Spleen (tissue), 11 donors: Measurements from ENCODE around the gene EVA1C. TPM values are rescaled to one million over a fixed set of nuclear protein-coding genes. Genes with fewer than 3 reads are reported as not detected.
"Not testable (repeated sequence)": the region's sequence is repeated elsewhere in the genome, so short reads cannot be mapped to it uniquely, and the experiment has no call there.

Source experiments
- DNase-seq: peaks from one replicate; pipeline ENCODE4 v3.0.0-alpha.2; 2020
- H3K27ac ChIP-seq, 8 donors: fragments of 200-600 bp; sonication (generic) in 7 of 8; 1 replicate in 4 of 8; 2 replicates in 4 of 8; pipeline versions ENCODE4 v1.5.0 to v1.8.0; 2016 to 2021; ENCODE audit warnings: inconsistent platforms in 4 of 8, mild to moderate bottlenecking in 4 of 8, moderate library complexity in 1 of 8
- H3K27me3 ChIP-seq, 7 donors: fragments of 200-600 bp; sonication (generic) in 6 of 7; replicated peaks in 1 of 7; 1 replicate in 4 of 7; 2 replicates in 3 of 7; pipeline versions ENCODE4 v1.5.0 to v1.8.0; 2016 to 2021; ENCODE audit warnings: inconsistent platforms in 3 of 7, mild to moderate bottlenecking in 1 of 7
- H3K36me3 ChIP-seq, 6 donors: fragments of 200-600 bp; sonication (generic) in 5 of 6; 1 replicate in 4 of 6; 2 replicates in 2 of 6; pipeline versions ENCODE4 v1.5.0 to v1.8.0; 2016 to 2021; ENCODE audit warnings: inconsistent platforms in 2 of 6
- H3K4me1 ChIP-seq, 6 donors: fragments of 200-600 bp; sonication (generic) in 5 of 6; 1 replicate in 3 of 6; 2 replicates in 3 of 6; pipeline versions ENCODE4 v1.5.0 to v1.8.0; 2016 to 2021; ENCODE audit warnings: inconsistent platforms in 3 of 6
- H3K4me3 ChIP-seq, 8 donors: fragments of 200-600 bp; sonication (generic) in 7 of 8; 1 replicate in 4 of 8; 2 replicates in 4 of 8; pipeline versions ENCODE4 v1.5.0 to v1.8.0; 2016 to 2021; ENCODE audit warnings: inconsistent platforms in 4 of 8, mild to moderate bottlenecking in 4 of 8, moderate library complexity in 2 of 8
- H3K9me3 ChIP-seq, 8 donors: fragments of 200-600 bp; sonication (generic) in 7 of 8; 1 replicate in 4 of 8; 2 replicates in 4 of 8; pipeline versions ENCODE4 v1.5.0 to v1.8.0; 2016 to 2021; ENCODE audit warnings: inconsistent platforms in 4 of 8
- CTCF ChIP-seq, 11 experiments: fragments of 200-600 bp in 7 of 11; fragments of 450-650 bp in 4 of 11; sonication (generic) in 4 of 11; IDR thresholded peaks in 8 of 11; conservative IDR thresholded peaks in 3 of 11; 1 replicate in 7 of 11; 2 replicates in 4 of 11; pipeline versions ENCODE4 v1.4.0 to v1.8.0; 2016 to 2021; ENCODE audit warnings: antibody characterized with exemption in 11 of 11, inconsistent platforms in 4 of 11, mild to moderate bottlenecking in 1 of 11
- POLR2A ChIP-seq, 3 donors: fragments of 450-650 bp; IDR thresholded peaks; one replicate each; pipeline ENCODE4 v1.5.1; 2017; ENCODE audit warnings: antibody characterized with exemption in 3 of 3, mild to moderate bottlenecking in 1 of 3
- POLR2AphosphoS5 ChIP-seq, 3 donors: sonication (generic); formaldehyde crosslinking; IDR thresholded peaks; one replicate each; pipeline ENCODE4 v1.5.1; 2017; ENCODE audit warnings: antibody characterized with exemption in 3 of 3
- WGBS, 5 donors: extraction: QIAGEN DNeasy Blood & Tissue Kit in 3 of 5; methylation state at CpG; one replicate each; pipeline versions ENCODE4 v1.1.5 to v1.1.7; 2013 to 2018; 5-methylcytosine and 5-hydroxymethylcytosine counted together
- intact Hi-C: fragments of 100-400 bp; cut with DNase I; formaldehyde crosslinking; loops from one replicate; pipeline ENCODE4 v1.15.0; 2023; ENCODE audit warnings: low total_unique reads
- polyA plus RNA-seq, 3 donors: library from polyadenylated mRNA; stranded (reverse); fragments of 200-250 nt; gene quantifications; one replicate each; pipeline ENCODE4 v1.2.1, GENCODE V29; 2013
- total RNA-seq, 7 donors: library from RNA; depleted of rRNA in 3 of 7; stranded (reverse); fragments of >200 nt in 3 of 7; fragmentation: NEBNext Ultra II Directional in 4 of 7; extraction: Animal tissue kit (Norgen Biotek cat#: 25700) in 4 of 7; gene quantifications; one replicate each; pipeline versions ENCODE4 v1.1.0 to v1.2.1, GENCODE V29; 2016 to 2021
- donor health status: healthy with polysubstance abuse.
- donor health status: DM: no; HTN: no; CAD: no; lungs with moderate emphysema.
- donor health status: DM: no; HTN: no; CAD: no.
- donor health status: Bipolar disorder and iron deficiency.
- donor health status: healthy.
- donor health status: DM: no; HTN: no; CAD: no.
- donor health status: DM: yes; HTN: yes; CAD: no.

EVA1C gene
- total and polyA plus RNA-seq, 10 donors: 11.9 to 39.4 (median 25.4) TPM

GRCh38 chr21:32506411-32506965 is 94.0 kb downstream of the EVA1C start:
- intact Hi-C loops, H3K4me3 ChIP-seq, H3K4me1 ChIP-seq, H3K9me3 ChIP-seq, DNase-seq, H3K27ac ChIP-seq, H3K27me3 ChIP-seq: not testable (repeated sequence)
- 84 to 94% (median 92%) methylated on average over 4 to 7 of the region's 7 CpGs for WGBS, 5 donors
- peaks cover 0 to 66% (median 10%) of the 10 kb centered on the region in 6 donors for H3K36me3 ChIP-seq

- intact Hi-C loops: no loop called here
- Histone ChIP-seq H3K9me3 (no peaks in the 10 kb centered on the region), H3K36me3 (peaks cover 0 to 71% (median 10%) of the 10 kb centered on the region in 6 donors), H3K27me3 (no peaks in the 10 kb centered on the region), H3K27ac (no peak overlapping the region), H3K4me1 (no peaks in the 10 kb centered on the region), H3K4me3 (no peak overlapping the region)
- no peak for TF ChIP-seq CTCF (IDR thresholded peaks at IDR 0.05 in 8 of 11, conservative IDR thresholded peaks at IDR 0.05 in 3 of 11)
- 92 to 98% (median 94%) methylated on average over 16 of the region's 16 CpGs for WGBS, 5 donors
- no peak for DNase-seq
These were observed 94.9 kb downstream of the EVA1C start for GRCh38 chr21:32507342-32507919.

- H3K9me3 ChIP-seq, H3K27me3 ChIP-seq, H3K4me1 ChIP-seq, H3K27ac ChIP-seq, intact Hi-C loops, DNase-seq, H3K4me3 ChIP-seq: not testable (repeated sequence)
- H3K36me3 ChIP-seq: peaks cover 0 to 65% (median 9%) of the 10 kb centered on the region in 6 donors
- WGBS, 5 donors: 62 to 81% (median 76%) methylated on average over 4 of the region's 4 CpGs
These were observed 95.5 kb downstream of the EVA1C start for GRCh38 chr21:32508036-32508435.

GRCh38 chr21:32508558-32508957 is 96.1 kb downstream of the EVA1C start:
- Histone ChIP-seq H3K9me3 (no peaks in the 10 kb centered on the region), H3K36me3 (peaks cover 0 to 59% (median 9%) of the 10 kb centered on the region in 6 donors), H3K27ac (peak overlapping the region in 1 of 8 donors; percentile 15), H3K4me1 (no peaks in the 10 kb centered on the region), H3K27me3 (no peaks in the 10 kb centered on the region), H3K4me3 (no peak overlapping the region)
- no peak for DNase-seq
- no peak for TF ChIP-seq POLR2A (IDR thresholded peaks at IDR 0.05)
- TF ChIP-seq POLR2AphosphoS5 (IDR thresholded peaks at IDR 0.05): no peak
- no peak for TF ChIP-seq CTCF (IDR thresholded peaks at IDR 0.05 in 8 of 11, conservative IDR thresholded peaks at IDR 0.05 in 3 of 11)
- WGBS, 5 donors: 79 to 93% (median 89%) methylated on average over 9 of the region's 9 CpGs
- intact Hi-C loops: no loop called here

GRCh38 chr21:32508975-32509374 is 96.5 kb downstream of the EVA1C start:
- H3K27ac ChIP-seq, intact Hi-C loops, H3K27me3 ChIP-seq, DNase-seq, H3K4me1 ChIP-seq, H3K4me3 ChIP-seq, H3K9me3 ChIP-seq: not testable (repeated sequence)
- H3K36me3 ChIP-seq: peaks cover 0 to 55% (median 8%) of the 10 kb centered on the region in 6 donors
- 88 to 94% (median 89%) methylated on average over 2 of the region's 2 CpGs for WGBS, 5 donors
